ENCODE data around the gene SMYD1. TPM values are rescaled to one million over a fixed set of nuclear protein-coding genes. Genes with fewer than 3 reads are reported as not detected.

The SMYD1 gene
- total and polyA plus RNA-seq, 7 experiments from 2014 or later: 0.15 to 0.21 TPM; not detected in 5

DNA sequence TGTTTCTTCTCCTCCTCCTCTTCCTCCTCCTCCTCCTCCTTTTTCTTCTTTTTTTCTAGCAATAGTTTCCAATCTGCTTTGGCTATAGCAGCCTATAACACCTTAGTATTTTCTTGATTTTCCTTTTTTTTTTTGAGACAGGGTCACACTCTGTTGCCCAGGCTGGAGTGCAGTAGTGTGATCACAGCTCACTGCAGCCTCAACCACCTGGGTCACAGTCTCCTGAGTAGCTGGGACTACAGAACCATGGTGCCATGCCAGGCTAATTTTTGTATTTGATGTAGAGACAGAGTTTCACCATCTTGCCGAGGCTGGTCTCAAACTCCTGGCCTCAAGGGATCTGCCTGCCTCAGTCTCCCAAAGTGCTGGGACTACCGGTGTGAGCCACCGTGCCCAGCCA is 91.9 kb downstream of the SMYD1 start:
- Histone ChIP-seq H3K4me1 (ENCODE audit: control insufficient read depth in 2 of 2, insufficient read depth in 2 of 2, low read length in 2 of 2) (no peaks in the 10 kb centered on the region), H3K36me3 (ENCODE audit: control insufficient read depth in 2 of 3, insufficient read depth in 3 of 3, low read length in 3 of 3) (no peaks in the 10 kb centered on the region), H3K4me3 (ENCODE audit: low read length) (no peak overlapping the region), H3K27ac (ENCODE audit: low read depth, low read length) (no peak overlapping the region), H3K9me3 (ENCODE audit: control insufficient read depth in 2 of 3, low read length in 3 of 3) (no peaks in the 10 kb centered on the region), H3K27me3 (ENCODE audit: control insufficient read depth in 2 of 2, insufficient read depth in 2 of 2, low read length in 2 of 2) (no peaks in the 10 kb centered on the region)
- ATAC-seq: no peak
- POLR2A ChIA-PET: no interaction called here
- intact Hi-C loops (cut with micrococcal nuclease): no loop called here
- H3K4me3 Mint-ChIP-seq: no peak overlapping the region
- CTCF ChIA-PET: interaction anchor here (0.6 to 6.9 kb wide), 6 partner anchors 10 to 115 kb away, joined by 3 to 115 read pairs (median 4); no protein-coding TSS in a partner anchor
- peaks cover 0 to 5% (median 0%) of the 10 kb centered on the region in 7 donors for H3K4me1 Mint-ChIP-seq
- no peak overlapping the region for H3K27ac Mint-ChIP-seq
- DNase-seq: no peak
- no peaks in the 10 kb centered on the region for H3K36me3 Mint-ChIP-seq
- H3K9me3 Mint-ChIP-seq: peaks cover 0 to 3% (median 0%) of the 10 kb centered on the region in 11 donors
- peaks cover 0 to 16% (median 0%) of the 10 kb centered on the region in 5 donors for H3K27me3 Mint-ChIP-seq

DNA sequence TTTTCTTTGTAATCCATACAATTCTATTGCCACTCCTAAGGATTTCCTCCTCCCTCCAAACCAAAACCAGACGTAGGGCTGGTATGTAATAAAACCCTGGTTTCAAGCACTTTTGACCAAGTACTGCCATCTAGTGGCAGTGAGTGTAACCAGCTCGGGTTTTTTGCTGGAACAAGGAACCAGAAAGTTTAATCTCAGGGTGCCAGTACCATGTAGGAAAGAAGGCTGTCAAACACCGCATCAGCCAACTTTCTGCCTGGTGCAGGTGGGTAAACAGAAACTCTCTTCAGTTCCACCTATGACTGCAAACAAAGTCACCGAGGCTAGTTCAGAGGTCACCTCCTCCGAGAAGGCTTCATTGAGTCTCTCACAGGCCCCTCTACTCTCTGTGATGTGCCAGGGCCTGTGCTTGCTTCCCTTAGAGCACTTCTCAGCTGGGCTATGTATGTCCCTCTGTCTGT is 92.4 kb downstream of the SMYD1 start:
- intact Hi-C loops (cut with micrococcal nuclease): loop anchor here (1.0 kb wide), 2 partner anchors 99 to 100 kb away; no protein-coding TSS in a partner anchor
- no peaks in the 10 kb centered on the region for H3K4me1 ChIP-seq (ENCODE audit: control insufficient read depth in 2 of 2, insufficient read depth in 2 of 2, low read length in 2 of 2)
- H3K4me3 Mint-ChIP-seq: no peak overlapping the region
- POLR2A ChIA-PET: no interaction called here
- H3K36me3 Mint-ChIP-seq: no peaks in the 10 kb centered on the region
- no peaks in the 10 kb centered on the region for H3K36me3 ChIP-seq (ENCODE audit: control insufficient read depth in 2 of 3, insufficient read depth in 3 of 3, low read length in 3 of 3)
- DNase-seq: peak in 8 of 9 donors; percentile 22 to 65 (median 57)
- H3K27me3 Mint-ChIP-seq: peaks cover 0 to 12% (median 0%) of the 10 kb centered on the region in 5 donors
- no peaks in the 10 kb centered on the region for H3K9me3 ChIP-seq (ENCODE audit: control insufficient read depth in 2 of 3, low read length in 3 of 3)
- no peaks in the 10 kb centered on the region for H3K27me3 ChIP-seq (ENCODE audit: control insufficient read depth in 2 of 2, insufficient read depth in 2 of 2, low read length in 2 of 2)
- H3K27ac ChIP-seq (ENCODE audit: low read depth, low read length): no peak overlapping the region
- peaks cover 0 to 5% (median 0%) of the 10 kb centered on the region in 7 donors for H3K4me1 Mint-ChIP-seq
- ATAC-seq: peak; percentile 82
- H3K9me3 Mint-ChIP-seq: peaks cover 0 to 1% (median 0%) of the 10 kb centered on the region in 11 donors
- CTCF ChIA-PET: interaction anchor here (0.6 to 6.9 kb wide), 7 partner anchors 9 to 115 kb away, joined by 3 to 115 read pairs (median 4); no protein-coding TSS in a partner anchor
- H3K4me3 ChIP-seq (ENCODE audit: low read length): no peak overlapping the region
- H3K27ac Mint-ChIP-seq: no peak overlapping the region

DNA sequence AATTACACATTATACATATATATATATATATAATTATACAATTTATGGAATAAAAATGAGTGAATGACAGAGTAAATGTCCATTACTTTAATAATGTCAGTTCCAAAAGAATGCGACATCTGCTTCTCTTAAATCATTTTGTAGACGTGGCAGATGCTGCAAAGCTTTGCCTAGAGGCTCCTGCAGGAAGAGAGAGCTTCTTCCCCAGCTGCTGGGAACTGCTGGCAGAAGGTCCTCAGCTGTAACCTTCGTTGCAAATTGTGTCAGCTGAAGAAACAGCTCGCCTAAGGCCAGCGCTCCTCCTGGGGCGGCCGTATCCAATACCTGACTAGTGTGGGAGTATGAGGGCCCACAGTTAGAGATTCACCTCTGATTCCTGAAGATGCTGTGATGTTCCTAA is 92.9 kb downstream of the SMYD1 start:
- Mint-ChIP-seq H3K27ac (no peak overlapping the region), H3K36me3 (no peaks in the 10 kb centered on the region), H3K4me3 (no peak overlapping the region), H3K4me1 (peaks cover 0 to 5% (median 0%) of the 10 kb centered on the region in 7 donors), H3K27me3 (peaks cover 0 to 14% (median 0%) of the 10 kb centered on the region in 5 donors), H3K9me3 (peaks cover 0 to 1% (median 0%) of the 10 kb centered on the region in 11 donors)
- POLR2A ChIA-PET: no interaction called here
- Histone ChIP-seq H3K4me3 (ENCODE audit: low read length) (no peak overlapping the region), H3K27me3 (ENCODE audit: control insufficient read depth in 2 of 2, insufficient read depth in 2 of 2, low read length in 2 of 2) (no peaks in the 10 kb centered on the region), H3K9me3 (ENCODE audit: control insufficient read depth in 2 of 3, low read length in 3 of 3) (no peaks in the 10 kb centered on the region), H3K36me3 (ENCODE audit: control insufficient read depth in 2 of 3, insufficient read depth in 3 of 3, low read length in 3 of 3) (no peaks in the 10 kb centered on the region), H3K4me1 (ENCODE audit: control insufficient read depth in 2 of 2, insufficient read depth in 2 of 2, low read length in 2 of 2) (no peaks in the 10 kb centered on the region), H3K27ac (ENCODE audit: low read depth, low read length) (no peak overlapping the region)
- no peak for ATAC-seq
- no peak for DNase-seq
- CTCF ChIA-PET: interaction anchor here (0.6 to 6.9 kb wide), 3 partner anchors 31 to 106 kb away, joined by 4 to 115 read pairs (median 5); no protein-coding TSS in a partner anchor
- intact Hi-C loops (cut with micrococcal nuclease): loop anchor here (1.0 kb wide), 2 partner anchors 99 to 100 kb away; no protein-coding TSS in a partner anchor

DNA sequence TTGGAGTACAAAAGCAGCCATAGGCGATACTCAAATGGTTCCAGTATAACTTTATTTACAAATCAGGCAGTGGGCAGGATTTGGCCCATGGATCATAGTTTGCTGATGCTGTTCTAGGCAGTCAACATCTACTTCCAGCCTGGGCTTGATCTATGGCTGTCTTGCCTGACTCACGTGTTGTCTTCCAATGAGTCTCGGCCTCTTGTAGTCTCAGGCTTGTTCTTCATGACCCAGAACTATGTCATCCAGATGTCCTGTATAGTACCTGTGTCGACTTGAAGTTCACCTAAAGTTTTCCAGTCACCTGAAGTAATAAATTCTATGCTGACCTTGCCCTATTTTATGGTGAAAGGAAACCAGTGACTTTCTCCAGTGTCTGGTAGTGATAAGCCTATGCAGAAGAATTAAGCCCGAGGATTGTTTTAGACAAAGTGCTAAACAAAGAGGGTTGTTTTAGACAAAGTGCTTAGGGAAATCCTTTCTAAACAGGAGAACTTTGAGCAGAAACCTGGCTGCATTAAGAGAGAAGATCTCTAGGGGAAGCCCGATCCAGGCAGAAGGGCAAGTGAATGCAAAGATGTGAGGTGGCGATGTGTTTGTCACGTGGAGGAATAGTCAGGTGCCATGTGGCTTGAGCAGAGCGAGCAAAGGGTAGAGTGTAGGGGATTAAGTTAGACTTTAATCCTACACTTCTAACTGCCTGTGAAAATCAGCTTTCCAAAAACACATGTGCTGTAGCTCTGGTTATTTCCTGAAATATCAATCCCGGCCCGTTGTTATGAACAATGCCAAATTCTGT is 94.0 kb downstream of the SMYD1 start:
- H3K36me3 Mint-ChIP-seq: no peaks in the 10 kb centered on the region
- CTCF ChIA-PET: interaction anchor here (6.9 kb wide), 1 partner anchor 101 kb away, joined by 115 read pairs; no protein-coding TSS in a partner anchor
- intact Hi-C loops (cut with micrococcal nuclease): no loop called here

More for the DNA sequence above, 94.0 kb downstream of the SMYD1 start:
- Mint-ChIP-seq H3K27ac (no peak overlapping the region), H3K9me3 (peaks cover 0 to 1% (median 0%) of the 10 kb centered on the region in 11 donors), H3K27me3 (peaks cover 0 to 17% (median 0%) of the 10 kb centered on the region in 5 donors), H3K4me1 (peaks cover 0 to 5% (median 0%) of the 10 kb centered on the region in 7 donors), H3K4me3 (no peak overlapping the region)
- Histone ChIP-seq H3K27ac (ENCODE audit: low read depth, low read length) (no peak overlapping the region), H3K4me1 (ENCODE audit: control insufficient read depth in 2 of 2, insufficient read depth in 2 of 2, low read length in 2 of 2) (no peaks in the 10 kb centered on the region), H3K36me3 (ENCODE audit: control insufficient read depth in 2 of 3, insufficient read depth in 3 of 3, low read length in 3 of 3) (no peaks in the 10 kb centered on the region), H3K27me3 (ENCODE audit: control insufficient read depth in 2 of 2, insufficient read depth in 2 of 2, low read length in 2 of 2) (no peaks in the 10 kb centered on the region), H3K9me3 (ENCODE audit: control insufficient read depth in 2 of 3, low read length in 3 of 3) (no peaks in the 10 kb centered on the region), H3K4me3 (ENCODE audit: low read length) (no peak overlapping the region)
- ATAC-seq: no peak
- DNase-seq: no peak
- POLR2A ChIA-PET: no interaction called here

Small RNAs within 50 kb of the gene (microRNA-seq; reads per million reads assigned to microRNA genes)
- not detected for gene MIR4780 (ENCODE audit: borderline microRNAs expressed)

Other genes starting within 250 kb of the SMYD1 start
- gene RGPD2, start 242.0 kb upstream of the SMYD1 start, total RNA-seq: 1 to 10 TPM; 1.1 to 7.7 (median 5.3) TPM
- gene RGPD2, start 242.0 kb upstream of the SMYD1 start, polyA plus RNA-seq: 1 to 10 TPM; 3.4 to 6.0 TPM
- gene RNU2-63P, start 51.3 kb upstream of the SMYD1 start, total RNA-seq: 10 to 100 TPM in 3 of 5 experiments, not detected in 2; 14.5 to 28.7 (median 16.6) TPM
- 10 to 100 TPM in 1 of 2 donors, not detected in 1; 12.4 TPM for gene RNU2-63P, start 51.3 kb upstream of the SMYD1 start, polyA plus RNA-seq
- gene KRCC1, start 12.0 kb upstream of the SMYD1 start, total RNA-seq: 10 to 100 TPM in 4 of 5 experiments, 1 to 10 TPM in 1; 7.1 to 33.9 (median 29.3) TPM
- 10 to 100 TPM; 28.3 to 33.0 TPM for gene KRCC1, start 12.0 kb upstream of the SMYD1 start, polyA plus RNA-seq
- not detected for gene FABP1, start 60.2 kb downstream of the SMYD1 start, total RNA-seq
- not detected for gene FABP1, start 60.2 kb downstream of the SMYD1 start, polyA plus RNA-seq
- 1 to 10 TPM in 3 of 5 experiments, under 1 TPM in 2; 0.19 to 4.7 (median 1.0) TPM for gene THNSL2, start 102.5 kb downstream of the SMYD1 start, total RNA-seq
- 1 to 10 TPM in 1 of 2 donors, under 1 TPM in 1; 0.49 to 1.4 TPM for gene THNSL2, start 102.5 kb downstream of the SMYD1 start, polyA plus RNA-seq

Data from naive thymus-derived CD4-positive, alpha-beta T cell (primary cell).